Measurements from ENCODE around the gene OSBPL3.

The OSBPL3 gene

DNA sequence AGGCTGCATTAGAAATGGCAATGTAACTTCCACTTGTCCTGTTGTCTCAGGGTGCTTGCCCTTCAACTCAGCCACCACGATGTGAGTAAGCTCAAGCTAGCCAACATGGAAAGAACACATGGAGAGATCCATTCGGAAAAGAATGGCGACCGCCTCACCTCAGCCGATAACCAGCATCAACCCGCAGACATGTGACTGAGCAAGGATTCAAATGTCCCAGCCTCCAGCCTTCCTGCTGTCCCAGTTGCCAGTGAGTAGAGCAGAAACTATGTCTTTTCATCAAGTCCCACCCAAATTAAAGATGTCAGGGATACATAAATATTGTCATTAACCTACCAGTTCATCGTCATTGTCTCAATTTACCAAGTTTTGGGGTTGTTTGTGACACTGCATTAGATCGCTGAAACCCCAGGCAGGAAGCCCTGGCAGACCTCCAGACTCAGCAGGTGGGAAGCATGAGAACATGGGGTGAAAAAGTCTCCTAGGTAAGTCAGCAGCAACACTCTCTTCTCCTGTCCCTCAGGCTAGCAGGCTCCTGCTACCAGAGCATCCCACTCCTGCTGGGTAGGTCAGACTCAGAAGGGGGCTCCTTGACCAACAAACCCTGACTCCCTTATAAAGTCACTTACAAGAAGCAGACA, 67.0 kb downstream of the OSBPL3 start:
- Mint-ChIP-seq H3K36me3 (ENCODE audit: low read depth) (no peaks in the 10 kb centered on the region), H3K27ac (no peak overlapping the region), H3K4me3 (no peak overlapping the region), H3K4me1 (peaks cover 4% of the 10 kb centered on the region), H3K27me3 (ENCODE audit: low read depth, poor library complexity) (no peaks in the 10 kb centered on the region), H3K9me3 (no peaks in the 10 kb centered on the region)
- no peak for TF ChIP-seq CTCF (IDR thresholded peaks at IDR 0.05)
- no peak for DNase-seq

- H3K9me3 Mint-ChIP-seq = no peaks in the 10 kb centered on the region
- TF ChIP-seq CTCF (IDR thresholded peaks at IDR 0.05) = no peak
- no peak overlapping the region for H3K4me3 Mint-ChIP-seq
- H3K36me3 Mint-ChIP-seq (ENCODE audit: low read depth) = no peaks in the 10 kb centered on the region
- no peak overlapping the region for H3K27ac Mint-ChIP-seq
- H3K27me3 Mint-ChIP-seq (ENCODE audit: low read depth, poor library complexity) = no peaks in the 10 kb centered on the region
- H3K4me1 Mint-ChIP-seq = peaks cover 4% of the 10 kb centered on the region
- no peak for DNase-seq
Observed at GRCh38 chr7:24912424-24912823, 67.6 kb downstream of the OSBPL3 start.

DNA sequence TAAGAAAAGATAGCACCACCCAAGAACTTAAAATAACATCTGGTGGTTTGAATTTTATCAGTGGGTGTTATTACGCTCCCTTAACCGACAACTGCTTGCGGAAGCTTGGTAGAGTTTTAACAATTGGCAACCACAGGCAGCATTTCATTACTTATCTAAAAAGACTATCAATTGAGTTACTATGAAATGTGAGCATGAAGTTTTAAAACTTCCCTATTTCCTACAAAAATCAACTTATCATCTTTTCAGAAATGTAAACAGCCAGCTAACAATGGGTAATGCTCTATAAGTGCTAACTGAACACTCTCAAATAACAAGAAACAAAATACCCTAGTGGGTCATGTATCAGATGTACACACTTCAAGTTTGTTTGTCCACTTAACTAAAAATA, 68.8 kb downstream of the OSBPL3 start:
- TF ChIP-seq CTCF (IDR thresholded peaks at IDR 0.05) = no peak
- Mint-ChIP-seq H3K27ac (no peak overlapping the region), H3K9me3 (no peaks in the 10 kb centered on the region), H3K4me3 (no peak overlapping the region), H3K4me1 (peaks cover 4% of the 10 kb centered on the region), H3K36me3 (ENCODE audit: low read depth) (no peaks in the 10 kb centered on the region), H3K27me3 (ENCODE audit: low read depth, poor library complexity) (no peaks in the 10 kb centered on the region)
- no peak for DNase-seq

DNA sequence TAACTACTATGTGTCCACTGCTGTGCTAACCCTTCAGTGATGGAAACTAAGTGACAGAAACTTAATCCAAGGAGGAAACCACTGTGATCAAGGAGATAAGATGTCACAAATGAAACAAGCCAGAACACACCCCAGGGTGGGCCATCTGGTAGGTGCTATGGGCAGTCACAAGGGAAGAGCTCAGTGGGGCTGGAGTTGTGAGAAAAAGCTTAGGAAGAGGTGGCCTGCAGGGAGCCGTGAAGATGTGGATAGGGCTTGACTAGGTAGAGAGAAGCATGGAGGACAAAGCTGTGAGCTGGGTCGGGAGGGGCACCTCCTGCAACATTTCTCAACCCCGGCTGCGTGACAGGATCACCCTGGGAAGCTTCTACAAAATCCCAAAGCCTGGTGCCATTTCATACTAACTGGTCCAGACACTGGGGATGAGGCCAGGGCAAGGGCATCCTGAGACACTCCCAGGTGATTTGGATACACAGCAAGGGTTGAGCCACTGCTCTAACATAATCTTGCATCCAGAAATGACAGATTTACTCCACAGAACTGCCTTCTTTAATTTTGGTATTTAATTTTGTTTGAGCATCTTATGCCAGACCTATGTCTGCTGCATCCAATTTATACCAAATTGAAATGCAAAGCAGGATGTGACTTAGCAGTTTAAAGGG, 69.3 kb downstream of the OSBPL3 start:
- Mint-ChIP-seq H3K4me1 (peaks cover 4% of the 10 kb centered on the region), H3K27me3 (ENCODE audit: low read depth, poor library complexity) (no peaks in the 10 kb centered on the region), H3K9me3 (no peaks in the 10 kb centered on the region), H3K27ac (no peak overlapping the region), H3K4me3 (no peak overlapping the region), H3K36me3 (ENCODE audit: low read depth) (no peaks in the 10 kb centered on the region)
- no peak for DNase-seq
- TF ChIP-seq CTCF (IDR thresholded peaks at IDR 0.05) = no peak

- Mint-ChIP-seq H3K27ac (no peak overlapping the region), H3K36me3 (ENCODE audit: low read depth) (no peaks in the 10 kb centered on the region), H3K4me1 (peaks cover 4% of the 10 kb centered on the region), H3K9me3 (no peaks in the 10 kb centered on the region), H3K4me3 (no peak overlapping the region), H3K27me3 (ENCODE audit: low read depth, poor library complexity) (no peaks in the 10 kb centered on the region)
- DNase-seq = no peak
- no peak for TF ChIP-seq CTCF (IDR thresholded peaks at IDR 0.05)
Observed at GRCh38 chr7:24908727-24909126, 71.3 kb downstream of the OSBPL3 start.

DNA sequence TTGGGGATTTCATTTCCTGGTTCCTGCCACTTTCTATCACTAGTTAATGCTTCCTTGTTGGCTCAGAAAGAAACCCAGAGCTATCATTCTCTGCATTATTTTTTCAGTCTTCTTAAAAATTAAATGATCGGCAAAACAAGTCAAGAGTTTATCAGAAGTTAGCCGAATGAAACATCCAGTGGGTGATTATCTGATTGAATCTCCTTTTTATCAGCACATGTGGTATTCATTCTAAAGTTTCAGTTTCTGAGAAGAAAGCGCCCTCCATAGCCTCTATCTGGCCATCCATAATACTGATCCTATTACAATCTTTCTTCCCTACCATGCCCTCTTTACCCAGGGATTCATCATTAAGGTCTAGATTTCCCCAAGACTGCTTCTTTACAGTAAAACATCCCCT, 71.8 kb downstream of the OSBPL3 start:
- no peaks in the 10 kb centered on the region for H3K36me3 Mint-ChIP-seq (ENCODE audit: low read depth)
- H3K27me3 Mint-ChIP-seq (ENCODE audit: low read depth, poor library complexity) = no peaks in the 10 kb centered on the region

More for the DNA sequence above, 71.8 kb downstream of the OSBPL3 start:
- H3K4me3 Mint-ChIP-seq = no peak overlapping the region
- peaks cover 4% of the 10 kb centered on the region for H3K4me1 Mint-ChIP-seq
- TF ChIP-seq CTCF (IDR thresholded peaks at IDR 0.05) = no peak
- DNase-seq = no peak
- no peak overlapping the region for H3K27ac Mint-ChIP-seq
- H3K9me3 Mint-ChIP-seq = no peaks in the 10 kb centered on the region
